GM15510 (cell line): ENCODE data around the gene TTC31.

Experiments used
- POLR2A ChIP-seq: IDR thresholded peaks from 3 replicates; pipeline ENCODE4 v1.6.1; 2011; ENCODE audit warnings: borderline replicate concordance; ENCODE audit not compliant: insufficient read length; ENCODE audit errors: extremely low read depth

Gene TTC31

DNA sequence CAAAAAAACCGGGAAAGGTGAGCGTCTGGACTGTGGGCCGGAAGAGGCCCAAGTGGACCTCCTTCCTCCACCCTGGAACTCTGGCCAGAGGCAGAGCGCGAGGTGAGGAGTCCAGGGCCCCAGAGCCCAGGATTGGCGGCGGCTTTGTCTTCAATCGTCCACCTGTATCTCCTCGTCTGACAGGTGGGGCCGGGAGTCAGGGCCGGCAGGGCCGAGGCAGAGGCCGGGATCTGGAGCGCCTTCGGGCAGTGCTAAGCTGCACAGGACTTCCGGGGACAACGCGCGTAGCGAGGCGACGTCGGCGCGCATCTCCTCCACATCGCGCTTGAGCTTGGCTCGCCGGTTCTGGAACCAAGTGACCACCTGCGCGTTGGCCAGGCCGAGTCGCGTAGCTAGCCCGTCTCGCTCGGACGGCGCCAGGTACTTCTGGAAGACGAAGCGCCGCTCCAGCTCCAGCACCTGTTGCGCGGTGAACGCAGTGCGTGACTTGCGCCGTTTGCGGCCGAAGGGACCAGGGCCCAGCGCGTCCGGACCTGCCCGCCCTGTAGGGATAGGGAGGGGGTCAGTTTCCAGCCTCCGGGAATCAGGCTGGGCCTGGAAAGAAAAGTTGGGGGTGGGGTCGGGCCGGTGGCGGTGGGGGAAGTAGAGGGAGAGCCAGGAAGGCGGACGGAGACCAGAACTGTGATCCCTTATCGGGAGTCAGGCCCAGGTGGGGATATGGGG, 15.1 kb downstream of the TTC31 start:
- no peak for TF ChIP-seq POLR2A

DNA sequence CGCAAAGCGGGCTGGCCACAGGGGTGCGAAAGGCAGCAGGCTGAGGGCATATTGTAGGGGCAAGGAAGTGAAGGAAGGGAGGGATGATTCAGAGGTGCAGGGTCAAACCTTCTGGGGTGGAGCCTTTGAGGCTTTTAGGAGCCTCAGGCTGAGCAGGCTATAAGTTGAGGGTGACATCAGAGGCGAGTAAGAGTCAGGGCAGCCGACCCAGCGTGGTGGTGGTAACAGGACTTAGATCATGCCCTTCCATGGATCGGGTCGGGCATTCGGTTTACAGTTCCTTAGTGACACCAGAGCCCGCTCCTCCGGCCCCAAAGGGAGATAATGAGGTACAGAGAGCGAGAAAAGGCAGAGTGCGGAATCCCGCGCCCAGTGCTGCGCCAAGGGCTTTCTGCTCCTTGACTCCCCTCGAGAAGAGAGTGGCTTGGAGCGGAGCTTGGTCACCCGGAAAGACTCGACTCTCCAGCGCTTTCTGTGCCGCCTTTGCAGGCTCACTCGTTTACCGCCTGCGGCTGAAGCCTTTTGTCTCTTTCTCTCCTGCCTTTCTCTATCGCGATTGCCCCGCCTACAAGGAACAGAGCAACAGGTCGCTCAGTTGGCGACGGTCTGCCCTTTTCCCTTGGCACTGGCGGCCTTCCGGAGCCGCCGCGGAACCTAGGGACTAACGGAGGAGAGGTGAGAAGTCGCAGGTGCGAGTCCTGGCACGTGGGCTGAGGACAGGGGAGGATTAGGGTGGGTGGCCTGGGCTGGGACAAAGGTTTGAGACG, 15.8 kb downstream of the TTC31 start:
- TF ChIP-seq POLR2A = no peak

DNA sequence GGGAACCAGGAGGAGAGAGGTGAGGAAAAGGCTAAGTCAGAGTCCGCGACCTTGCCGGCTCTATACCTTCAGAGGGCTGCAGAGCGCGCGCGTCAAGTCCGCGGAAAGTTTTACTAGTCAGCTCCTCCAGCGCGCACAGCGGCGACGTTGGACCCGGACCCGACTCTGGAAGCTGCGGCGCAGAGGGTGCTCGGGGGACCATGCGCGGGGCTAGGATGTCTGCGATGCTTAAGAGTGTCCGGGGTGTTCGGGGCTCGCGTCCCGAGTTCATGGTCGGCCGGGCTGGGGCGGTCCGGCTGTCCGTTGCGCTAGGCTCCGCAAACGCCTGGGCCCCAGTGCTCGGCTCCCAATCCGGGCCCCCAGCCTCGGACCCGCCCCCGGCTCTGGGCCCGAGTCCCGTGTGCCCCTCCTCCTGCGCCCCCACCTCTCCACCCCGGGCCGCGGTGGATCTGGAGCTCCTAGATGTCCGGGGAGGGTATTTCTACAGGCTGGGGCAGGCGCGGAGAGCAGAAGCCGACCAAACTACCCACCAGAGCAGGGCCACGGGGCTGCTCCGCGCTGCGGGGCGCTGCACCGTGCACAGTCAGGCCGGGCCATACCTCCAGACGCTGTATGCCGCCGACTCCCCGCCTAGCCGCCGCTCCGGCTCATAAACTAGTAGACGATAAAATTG, 16.5 kb downstream of the TTC31 start, which contains the start of gene LBX2:
LBX2 (minus strand) TSS at position 337 of the 673 bp plus-strand sequence; CDS start at position 271, 66 bp downstream.
- TF ChIP-seq POLR2A = no peak

DNA sequence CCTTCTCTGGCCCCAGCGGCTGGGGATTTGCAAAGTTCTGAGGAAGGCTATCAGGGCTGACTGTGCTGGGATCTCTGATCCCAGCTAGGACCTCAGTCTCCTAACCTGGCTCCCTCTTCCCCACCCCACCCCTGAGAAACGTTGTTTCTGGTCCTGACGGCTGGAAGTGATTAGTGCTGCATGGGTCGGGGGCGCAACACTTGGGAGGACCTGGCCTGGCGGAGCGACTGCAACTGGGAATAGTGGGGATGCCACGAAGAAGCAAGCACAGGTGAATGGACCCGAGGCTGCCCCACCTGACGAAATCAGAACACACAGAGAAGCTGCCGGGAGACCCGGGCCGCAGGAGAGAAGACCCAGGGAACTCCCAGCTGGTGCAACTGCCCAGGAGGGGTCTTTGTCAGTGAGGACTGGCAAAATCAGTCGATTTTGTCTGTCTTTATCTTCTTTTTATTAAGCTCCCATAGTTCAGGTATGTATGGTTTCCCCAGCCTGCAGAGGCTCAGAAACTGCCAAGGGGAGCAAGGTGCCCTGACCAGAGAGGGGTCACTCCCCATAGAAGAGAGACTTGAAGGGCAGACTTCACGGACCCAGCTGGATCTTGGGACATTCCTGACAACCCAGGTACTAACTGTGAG, 17.2 kb downstream of the TTC31 start:
- TF ChIP-seq POLR2A = no peak

DNA sequence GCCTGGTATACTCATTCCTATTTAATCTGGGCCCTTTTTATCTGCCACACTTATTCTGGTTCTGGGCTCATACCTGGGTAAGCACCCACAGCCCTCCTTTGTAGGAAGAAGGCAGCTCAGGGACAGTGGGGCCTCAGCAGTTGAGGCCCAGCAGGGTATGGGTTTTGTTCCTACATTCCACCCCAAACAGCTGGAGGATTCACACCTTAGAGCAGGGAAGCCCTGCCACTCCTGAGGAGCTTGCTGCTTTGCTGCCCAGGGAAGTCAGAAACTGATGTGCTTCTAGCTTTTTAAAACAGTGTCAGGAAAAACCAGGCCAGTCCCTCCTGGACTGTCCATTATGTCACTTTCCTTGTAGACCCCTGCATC, 17.7 kb downstream of the TTC31 start:
- TF ChIP-seq POLR2A = no peak

DNA sequence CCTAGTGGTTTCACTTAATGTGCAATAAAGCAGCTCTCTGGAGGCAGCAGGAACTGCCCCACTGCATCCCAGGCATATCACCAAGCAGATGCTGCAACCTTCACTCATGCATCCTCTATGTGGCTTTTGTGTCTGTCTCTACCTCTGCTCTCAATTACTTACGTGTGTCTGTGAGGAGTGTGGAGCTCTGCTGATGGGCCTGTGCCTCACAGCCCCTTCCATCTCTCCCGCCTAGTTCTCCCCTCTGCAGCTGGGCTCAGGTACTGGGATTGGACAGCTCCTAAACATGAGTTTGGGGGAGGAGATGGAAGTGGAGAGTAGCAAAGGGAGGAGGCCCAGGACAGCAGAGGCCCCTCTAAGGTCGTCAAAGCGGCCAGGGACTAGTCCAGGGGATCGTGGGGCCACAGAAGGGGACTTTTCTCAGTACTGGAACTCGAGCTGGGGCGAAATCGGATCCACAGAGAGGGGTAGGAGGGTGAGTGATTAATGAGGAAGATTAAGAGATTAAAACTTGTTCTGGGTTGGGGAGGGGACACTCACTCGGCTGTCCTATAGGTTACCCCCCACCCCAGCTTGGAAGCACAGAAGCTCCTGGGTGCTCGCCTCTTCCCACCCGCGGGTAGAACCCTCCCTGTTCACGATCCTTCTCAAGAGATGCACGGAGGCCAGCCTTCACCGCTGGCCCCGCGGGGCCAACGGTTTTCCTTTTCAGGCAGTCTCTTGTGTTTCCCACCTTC, 18.6 kb downstream of the TTC31 start:
- no peak for TF ChIP-seq POLR2A

DNA sequence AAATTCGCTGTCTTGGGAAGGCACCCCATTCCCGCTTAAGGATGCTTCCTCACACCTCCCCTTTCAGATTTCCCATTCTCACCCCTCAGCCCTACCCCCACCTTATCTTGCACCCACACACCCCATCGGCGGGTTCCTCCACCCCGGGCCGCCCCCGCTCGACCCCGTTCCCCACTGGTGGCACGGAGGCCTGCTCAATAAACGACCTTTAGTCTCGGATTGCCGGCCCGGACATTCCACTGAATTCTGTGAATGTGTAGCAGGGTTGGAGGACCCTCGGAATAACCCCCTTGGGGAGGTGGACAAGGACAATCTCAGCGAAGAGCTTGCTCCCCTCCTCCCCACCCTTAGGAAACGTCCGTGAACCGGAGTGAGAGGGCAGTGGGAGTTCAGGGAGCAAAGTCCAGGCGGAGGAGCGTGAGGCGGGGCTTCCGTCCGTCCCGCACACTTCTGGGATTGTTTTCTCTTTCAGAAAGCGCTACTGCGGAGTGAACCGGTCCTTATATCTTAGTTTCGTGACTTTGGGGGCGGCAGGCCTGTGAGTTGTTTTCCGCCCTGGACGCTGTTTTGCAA, 19.4 kb downstream of the TTC31 start:
- TF ChIP-seq POLR2A = no peak

DNA sequence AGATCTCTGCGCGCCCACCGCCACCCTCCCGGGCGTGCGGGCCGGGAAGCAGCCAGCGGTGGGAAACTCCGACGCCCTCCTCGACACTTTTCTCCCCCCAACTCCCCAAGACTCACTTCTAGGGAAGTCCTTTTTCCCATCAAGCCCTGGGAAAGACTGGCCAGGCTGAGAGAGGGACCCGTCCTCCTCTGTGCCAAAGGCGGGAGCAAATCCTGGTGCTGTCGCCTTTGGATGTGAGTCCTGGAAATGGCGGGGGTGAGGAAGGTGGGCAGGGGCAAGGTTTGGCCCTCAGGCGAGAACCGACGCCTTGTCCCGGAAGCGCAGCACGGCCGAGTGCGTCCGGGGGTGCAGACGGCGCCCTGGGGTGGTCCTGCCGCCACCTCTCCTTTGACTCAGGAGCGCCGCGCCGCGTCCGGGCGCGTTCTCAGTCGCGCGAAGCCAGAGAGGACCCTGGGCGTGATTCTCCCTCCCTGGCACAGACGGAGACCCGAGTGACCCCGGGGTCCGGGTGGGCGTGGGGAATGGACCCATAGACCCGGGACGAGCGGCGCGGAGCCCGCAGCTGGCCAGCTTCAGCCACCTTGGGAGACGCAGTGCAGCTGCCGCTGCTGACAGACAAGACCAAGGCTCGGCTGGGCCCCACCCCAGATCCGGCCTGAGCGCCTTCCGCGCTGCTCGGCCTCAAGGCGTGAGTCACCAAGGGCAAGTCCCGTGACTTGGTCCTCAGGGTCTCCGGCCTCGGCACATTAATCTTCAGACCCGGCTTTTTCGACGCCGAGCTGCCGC, 20.0 kb downstream of the TTC31 start:
- TF ChIP-seq POLR2A = peak; percentile 68

DNA sequence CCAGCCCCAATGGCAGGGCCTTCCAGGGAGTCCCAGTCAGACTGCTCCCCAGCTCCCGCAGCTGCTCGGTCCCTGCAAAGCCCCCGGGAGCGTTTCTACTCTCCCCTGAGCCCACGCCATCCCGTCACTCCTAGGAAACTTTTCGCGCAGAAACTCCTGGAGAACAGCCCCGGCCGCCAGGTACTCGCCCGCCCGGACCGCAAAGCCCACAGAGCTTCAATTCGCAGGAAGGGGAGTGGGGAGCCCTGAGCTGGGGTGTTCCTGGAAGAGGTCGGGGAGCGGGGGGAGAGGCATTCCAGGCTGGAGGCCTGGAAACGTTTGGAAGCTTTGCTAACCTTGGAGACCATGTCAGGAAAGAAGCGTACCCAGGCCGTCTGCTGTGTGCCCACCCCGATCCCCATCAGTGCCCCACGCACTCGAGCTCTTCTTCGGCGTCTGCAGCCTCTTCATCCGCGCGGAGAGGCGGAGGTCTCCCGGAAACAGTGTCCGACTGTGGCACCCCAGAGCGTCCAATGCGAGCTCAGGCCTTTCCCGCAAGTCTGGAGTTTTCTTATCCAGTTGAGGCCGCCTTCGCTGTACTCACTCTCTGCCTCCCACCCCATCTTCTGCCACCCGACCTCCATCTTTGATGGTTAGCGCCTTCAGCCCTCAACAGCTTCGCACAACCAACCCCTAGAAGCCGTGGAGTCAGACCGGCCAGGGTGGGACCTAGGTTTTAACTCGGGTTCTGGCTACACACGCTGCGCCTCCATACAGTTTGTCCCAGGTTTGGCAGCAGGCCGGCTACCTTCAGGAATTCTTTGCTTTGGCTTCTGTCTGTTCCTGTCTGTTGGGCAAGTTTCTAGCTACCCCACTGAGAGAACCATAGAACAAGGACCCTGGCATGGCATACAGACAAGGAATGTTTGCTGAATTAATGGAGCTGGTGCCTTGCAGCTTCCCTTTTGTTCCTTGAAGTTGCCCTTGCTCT, 20.9 kb downstream of the TTC31 start:
- TF ChIP-seq POLR2A = no peak

DNA sequence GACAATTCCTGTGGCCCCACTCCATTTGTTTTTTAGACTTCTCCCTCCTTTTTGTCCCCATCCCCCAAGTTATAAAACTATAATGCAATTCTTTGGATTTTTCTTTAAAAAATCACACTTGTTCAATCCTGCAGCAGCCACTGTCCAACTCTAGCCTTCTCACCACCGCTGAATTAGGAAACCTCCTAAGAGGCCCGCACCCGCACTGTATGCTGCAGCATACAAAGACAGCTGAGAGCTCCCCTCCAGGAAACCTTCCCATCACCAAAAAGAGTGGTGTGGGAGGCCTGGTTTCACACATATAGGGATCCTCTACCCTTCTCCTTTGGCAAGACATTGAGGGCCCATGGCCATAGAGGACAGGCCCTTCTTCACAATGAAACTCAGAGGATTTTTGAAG, 21.7 kb downstream of the TTC31 start:
- no peak for TF ChIP-seq POLR2A

DNA sequence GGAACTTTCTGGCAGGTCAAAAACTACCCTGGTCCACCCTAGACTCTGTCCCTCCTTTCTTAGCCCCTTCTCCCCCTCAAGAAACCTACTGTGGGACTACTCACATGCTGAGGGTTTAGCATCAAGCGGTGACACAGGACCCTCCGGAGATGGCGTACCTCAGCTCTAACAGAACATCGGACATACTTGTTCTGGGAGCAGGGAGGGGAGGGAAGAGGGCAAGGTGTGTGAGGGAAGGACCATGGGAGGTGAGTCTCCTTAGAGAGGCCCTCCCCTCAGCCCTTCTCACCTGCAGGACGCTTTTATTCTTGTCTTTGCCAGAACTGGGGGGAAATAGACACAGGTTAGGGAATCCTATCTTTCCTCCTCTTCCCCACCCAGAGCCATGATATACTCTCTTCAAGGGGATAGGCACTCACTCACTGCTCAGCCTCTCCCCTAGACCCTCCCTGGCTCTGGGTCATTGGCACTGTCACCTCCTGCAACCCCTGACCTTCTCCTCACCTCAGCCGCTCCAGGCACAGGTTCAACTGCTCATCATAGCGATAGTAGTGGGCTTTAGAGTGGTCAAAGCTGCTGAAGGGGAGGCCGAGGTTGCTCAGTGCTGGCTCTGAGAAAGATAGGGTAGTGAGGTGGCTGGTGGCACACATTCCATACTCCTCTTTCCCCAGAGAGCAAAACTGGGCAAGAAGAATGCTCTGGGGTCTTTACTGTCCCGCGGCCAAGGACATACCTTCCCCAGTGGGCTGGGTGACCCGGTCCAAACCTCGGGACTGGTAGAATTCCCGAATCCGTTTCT, 22.8 kb downstream of the TTC31 start:
- TF ChIP-seq POLR2A = no peak
